ENCODE data around the gene ASPN.

GRCh38 chr9:92512622-92513021 lies 30.3 kb upstream of the ASPN start:
- no peak for TF ChIP-seq CTCF (IDR thresholded peaks at IDR 0.05)
- no peak for TF ChIP-seq POLR2AphosphoS5 (IDR thresholded peaks at IDR 0.05; ENCODE audit: insufficient read depth in 1 of 2, low read depth in 1 of 2)
